ENCODE results near the gene ERBB4.

The ERBB4 gene

DNA sequence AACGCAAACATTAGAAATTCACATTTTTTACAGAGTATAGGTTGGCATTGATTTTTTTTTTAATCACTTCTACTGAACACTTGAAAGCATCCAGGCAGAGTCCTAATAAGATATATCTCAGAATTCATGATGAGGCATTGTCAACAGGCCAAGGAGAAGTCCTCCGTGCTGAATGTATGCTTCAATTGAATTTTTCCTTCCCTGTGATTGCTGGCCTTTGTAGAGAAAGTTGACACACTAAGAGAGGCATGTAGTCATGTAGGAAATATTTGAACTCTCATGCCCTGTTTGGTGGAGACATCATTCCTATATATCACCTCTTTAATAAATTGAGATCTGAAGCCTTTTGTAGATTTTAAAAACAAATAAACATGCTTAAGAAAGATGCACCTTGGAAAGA lies 1137.3 kb downstream of the ERBB4 start:
- no peak for DNase-seq (ENCODE audit: insufficient read length, low spot score)
- FAIRE-seq, result no peak

DNA sequence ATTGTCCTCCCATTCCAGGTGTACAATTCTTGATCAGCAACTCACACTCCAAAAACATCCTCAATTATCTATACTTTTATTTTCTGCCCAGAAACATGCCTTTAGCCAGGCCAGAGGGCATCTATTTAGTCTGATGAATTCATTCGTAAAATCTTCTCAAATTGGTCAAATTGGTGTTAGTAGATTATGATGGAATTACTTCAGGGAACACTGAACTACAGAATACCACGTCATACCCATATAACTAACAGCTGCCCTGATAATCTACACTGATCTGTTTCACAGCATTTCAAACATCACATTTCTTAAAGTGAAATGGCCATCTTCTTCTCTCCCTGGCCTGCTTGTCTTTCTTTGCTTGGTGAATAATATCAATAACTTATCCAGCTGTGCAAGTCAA lies 1140.8 kb downstream of the ERBB4 start:
- DNase-seq (ENCODE audit: insufficient read length, low spot score) (no peak), FAIRE-seq (no peak)

DNA sequence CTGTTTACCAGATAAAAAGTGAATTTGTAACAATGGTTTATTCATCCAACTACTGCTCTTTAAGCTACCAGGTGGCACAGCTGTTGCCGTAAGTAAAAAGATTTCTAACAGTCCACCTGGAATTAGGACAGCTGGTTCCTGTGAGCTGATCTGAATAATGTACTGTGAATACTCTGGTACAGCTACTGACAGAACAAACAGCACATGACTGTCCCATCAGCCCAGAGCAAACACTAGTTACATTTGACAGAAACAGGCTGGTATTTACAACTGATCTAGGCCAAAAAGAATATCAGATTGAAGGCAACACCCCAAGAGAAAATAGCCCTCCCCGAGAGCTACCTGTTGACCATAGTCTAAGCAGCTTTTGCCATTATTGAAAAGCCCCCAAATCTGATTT lies 1141.8 kb downstream of the ERBB4 start:
- DNase-seq (ENCODE audit: insufficient read length, low spot score) (no peak), FAIRE-seq (no peak)

DNA sequence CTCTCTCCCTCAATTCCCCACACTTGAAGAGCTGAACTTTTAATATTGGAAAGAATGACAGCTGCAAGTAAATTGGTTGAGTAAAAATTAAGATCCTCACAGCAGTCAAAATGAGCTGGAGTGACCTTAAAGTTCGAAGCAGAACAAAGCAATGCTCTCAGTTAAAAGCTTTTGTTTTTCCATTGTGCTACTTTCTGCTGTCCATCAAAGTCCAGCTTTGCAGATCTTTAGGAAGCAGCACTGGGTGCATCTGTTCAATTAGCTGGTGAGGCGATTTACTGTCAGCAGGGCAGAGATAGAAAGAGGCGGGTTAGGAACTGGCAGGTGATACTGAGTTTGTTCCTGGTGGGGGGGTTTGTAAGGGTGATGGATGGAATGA lies 1147.4 kb downstream of the ERBB4 start:
- DNase-seq (ENCODE audit: insufficient read length, low spot score), result no peak
- FAIRE-seq, result no peak

DNA sequence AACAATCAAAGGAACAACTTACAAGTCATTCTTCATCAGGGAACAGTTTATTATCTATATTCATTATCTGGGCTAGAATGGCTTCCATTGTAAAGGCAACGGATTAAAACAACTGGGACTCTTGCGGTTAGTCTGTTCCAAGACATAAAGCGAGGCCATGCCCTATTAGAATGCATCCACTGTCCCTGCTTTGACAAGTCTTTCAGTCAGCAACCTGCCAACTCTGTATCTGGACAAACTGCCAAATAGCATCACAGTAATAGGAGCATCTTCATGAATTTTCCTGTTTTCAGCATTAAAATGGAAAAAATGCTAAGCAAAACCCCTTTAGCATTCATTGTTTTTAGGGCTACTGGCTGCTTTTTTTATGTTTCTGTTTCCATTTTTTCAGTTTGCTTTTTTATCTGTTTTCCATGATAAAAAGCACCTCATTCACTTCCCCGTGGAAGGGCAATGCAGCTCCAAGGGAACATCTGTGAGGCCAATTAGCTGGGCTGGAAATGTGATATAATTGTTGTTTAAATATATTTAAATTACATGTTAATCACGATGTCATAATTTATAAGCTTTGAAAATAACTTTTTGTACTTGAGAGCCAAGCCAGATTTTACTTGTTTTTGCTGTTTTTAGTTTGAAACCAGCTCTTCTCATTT lies 1147.9 kb downstream of the ERBB4 start:
- FAIRE-seq (no peak), DNase-seq (ENCODE audit: insufficient read length, low spot score) (no peak)

DNA sequence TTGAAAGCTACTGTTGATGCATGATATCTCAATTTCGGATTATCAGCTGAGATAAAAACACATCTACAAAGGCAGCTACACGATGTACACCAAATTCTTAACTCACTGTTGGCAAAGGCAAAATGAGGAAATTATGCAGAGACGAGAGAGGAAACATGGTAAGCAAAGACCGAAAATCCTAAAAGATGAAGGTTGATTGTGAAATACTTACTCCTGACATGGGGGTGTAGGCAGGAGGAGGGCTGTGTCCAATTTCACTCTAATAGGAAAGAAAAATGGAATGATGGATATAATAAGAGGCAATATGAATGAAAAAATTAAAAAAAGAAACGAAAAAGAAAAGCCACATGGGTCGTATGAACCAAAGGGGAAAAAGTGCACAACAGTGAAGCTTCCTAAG lies 1150.9 kb downstream of the ERBB4 start:
- no peak for DNase-seq (ENCODE audit: insufficient read length, low spot score)

DNA sequence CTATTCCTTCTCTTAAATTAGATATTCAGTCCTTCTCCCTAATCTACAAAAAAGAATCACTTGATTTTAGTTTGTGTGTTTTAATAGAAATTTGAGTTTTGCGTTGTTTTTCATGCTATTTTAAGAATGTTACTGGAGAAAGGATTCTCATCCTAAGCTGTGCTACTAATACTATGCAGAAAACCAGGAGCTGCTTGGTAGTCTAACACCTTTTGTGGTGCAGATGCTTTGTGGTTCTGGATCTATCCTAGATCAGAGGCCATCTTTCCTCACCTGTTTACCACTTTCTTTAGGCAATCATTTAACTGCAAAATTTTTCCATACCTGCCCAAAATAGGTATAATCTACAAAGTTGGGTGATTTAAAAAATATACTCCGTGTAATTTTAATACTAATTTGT lies 1158.6 kb downstream of the ERBB4 start:
- FAIRE-seq, result no peak
- DNase-seq (ENCODE audit: insufficient read length, low spot score), result no peak

More for the DNA sequence above, 1150.9 kb downstream of the ERBB4 start:
- FAIRE-seq, result no peak

DNA sequence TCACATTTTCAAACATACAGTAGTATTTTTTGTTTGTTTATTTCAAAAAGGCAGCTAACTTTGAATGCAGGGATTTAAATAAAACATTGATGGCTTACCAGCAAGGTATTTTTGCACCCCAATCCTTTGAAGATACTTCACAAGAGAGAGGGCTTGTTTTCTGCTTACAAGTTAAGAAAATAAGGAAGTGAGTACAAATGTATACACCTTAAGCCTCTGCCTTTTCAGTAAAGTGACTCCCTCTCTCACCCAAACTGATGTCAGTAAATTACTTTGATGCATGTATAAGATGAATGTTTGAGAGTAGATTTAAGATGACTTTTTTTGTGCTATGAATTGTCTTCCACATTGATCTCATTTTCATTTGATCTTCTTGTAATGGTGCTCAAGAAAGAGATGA lies 1162.2 kb downstream of the ERBB4 start:
- FAIRE-seq, result no peak
- no peak for DNase-seq (ENCODE audit: insufficient read length, low spot score)

DNA sequence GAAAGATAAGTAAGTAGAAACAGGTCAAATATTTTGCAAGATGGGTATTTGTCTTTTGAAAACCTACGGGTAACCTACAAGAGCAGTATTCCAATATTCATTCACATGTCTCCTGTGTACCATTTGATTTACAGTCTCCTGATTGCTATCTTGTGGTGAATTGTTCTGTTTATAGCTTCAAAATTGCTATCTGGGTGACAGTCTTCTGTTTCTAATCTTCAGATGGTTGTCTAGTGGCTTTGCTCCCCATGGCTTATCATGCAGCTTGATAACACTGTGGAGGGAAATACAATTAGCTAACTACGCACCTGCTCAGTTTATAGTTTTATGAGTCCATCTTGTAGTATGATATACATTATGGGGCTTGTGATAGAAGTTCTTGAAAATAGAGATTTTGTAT lies 1165.4 kb downstream of the ERBB4 start:
- FAIRE-seq, result no peak
- no peak for DNase-seq (ENCODE audit: insufficient read length, low spot score)

DNA sequence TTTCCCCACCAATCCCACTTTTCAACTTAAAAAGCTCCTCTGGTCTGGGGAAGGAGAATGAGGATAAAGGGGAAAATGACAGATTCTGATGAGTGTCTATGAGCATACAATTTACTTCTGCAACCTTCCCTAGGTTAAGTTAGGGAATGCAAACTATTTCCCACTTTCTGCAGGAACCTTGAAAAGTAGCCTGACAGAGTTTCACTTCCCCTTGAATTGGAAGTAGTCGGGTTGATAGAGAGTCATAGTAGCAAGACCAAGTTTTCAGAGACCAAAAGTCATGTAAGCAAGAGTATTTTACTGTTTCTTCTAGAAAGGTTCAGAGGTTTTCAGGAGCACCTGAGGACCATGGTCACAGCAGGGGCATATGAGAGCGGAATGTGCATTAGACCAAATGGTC lies 1167.1 kb downstream of the ERBB4 start:
- DNase-seq (ENCODE audit: insufficient read length, low spot score) (no peak), FAIRE-seq (no peak)

DNA sequence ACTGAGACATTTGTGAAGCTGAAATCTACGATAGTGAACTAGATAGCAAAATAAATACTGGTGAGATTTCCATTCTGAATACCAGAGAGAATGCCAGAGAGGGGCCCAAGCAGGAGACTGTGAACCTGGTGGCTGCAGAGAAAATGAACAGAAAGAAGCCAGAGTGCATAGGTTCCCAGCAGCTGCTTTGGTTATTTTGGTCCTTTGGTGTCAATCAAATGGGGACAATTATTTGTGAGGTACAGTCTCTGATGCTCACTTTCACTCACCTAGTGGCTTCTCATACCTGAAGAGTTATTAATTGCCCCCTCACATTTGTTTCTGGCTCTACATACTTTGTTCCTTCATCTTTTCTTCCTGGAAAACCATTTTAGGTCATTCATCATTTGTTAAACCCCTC lies 1170.1 kb downstream of the ERBB4 start:
- FAIRE-seq, result no peak
- no peak for DNase-seq (ENCODE audit: insufficient read length, low spot score)

DNA sequence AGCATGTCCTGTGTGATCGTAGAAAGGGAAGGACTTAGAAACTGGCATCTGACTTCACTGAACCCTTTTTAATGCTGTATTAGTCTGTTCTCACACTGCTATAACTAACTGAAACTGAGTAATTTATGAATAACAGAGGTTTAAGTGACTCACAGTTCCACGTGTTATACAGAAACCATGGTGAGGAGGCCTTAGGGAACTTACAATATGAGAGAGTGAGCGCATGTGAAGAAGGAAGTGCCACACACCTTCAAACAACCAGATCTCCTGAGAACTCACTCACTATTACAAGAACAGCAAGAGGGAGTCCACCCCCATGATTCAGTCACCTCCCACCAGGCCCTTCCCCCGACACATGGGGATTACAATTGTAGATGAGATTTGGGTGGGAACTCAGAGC lies 1170.9 kb downstream of the ERBB4 start:
- no peak for DNase-seq (ENCODE audit: insufficient read length, low spot score)
- no peak for FAIRE-seq

DNA sequence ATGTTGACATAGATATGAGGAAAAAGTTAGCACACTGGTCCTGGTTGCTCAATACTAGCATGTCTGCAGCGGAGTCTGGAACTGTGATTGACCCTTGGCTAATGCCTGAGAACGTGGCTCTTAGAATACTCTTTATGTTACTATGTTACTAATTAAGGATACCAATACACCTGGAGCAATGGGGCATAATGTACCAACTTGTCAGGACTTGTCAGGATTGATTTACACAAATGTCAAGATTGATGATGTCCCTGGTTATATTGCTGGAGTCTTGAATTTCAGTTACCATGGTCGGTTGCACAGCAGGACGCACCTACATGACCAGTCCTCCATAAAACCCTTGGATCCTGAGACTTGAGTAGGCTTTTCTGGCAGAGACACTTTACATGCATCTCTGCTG lies 1171.3 kb downstream of the ERBB4 start:
- FAIRE-seq (no peak), DNase-seq (ENCODE audit: insufficient read length, low spot score) (no peak)

DNA sequence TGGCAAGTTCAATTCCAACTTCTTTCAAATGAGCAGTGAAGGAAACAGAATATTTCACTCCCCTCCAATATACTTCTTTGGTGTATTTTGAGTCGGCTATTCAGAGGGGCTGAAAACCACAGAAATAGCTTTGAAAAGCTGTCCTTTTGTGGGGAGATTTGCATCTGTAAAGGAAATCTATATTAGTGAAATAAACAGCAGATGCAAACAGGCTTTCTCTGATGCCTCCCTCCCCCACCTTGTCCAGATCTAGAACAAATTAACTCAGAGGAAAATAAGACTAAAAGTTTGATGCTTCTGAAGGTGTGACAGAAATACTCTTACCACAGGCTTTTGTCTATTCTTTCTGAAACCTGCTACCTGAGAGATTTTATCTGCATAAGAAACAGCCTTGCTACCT lies 1173.7 kb downstream of the ERBB4 start:
- DNase-seq (ENCODE audit: insufficient read length, low spot score), result no peak

DNA sequence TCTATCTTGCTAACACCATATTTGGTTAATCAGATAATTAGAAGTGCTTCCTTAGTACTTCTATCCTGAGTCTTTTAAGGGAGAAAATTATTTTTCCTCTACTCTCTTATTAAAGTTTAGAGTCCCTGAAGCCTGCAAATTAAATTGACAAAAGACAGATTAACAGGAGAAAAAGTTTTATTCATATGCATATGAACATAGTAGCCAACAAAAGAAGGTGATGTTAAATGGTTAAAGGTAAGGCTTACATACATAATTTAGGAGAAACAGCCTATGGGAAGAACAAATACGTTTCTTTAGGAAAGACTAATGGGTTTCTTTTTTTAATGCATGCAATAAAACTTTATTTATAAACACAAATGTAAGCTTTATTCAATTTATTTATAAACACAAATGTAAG lies 1177.2 kb downstream of the ERBB4 start:
- DNase-seq (ENCODE audit: insufficient read length, low spot score) (no peak), FAIRE-seq (no peak)

More for the DNA sequence above, 1173.7 kb downstream of the ERBB4 start:
- FAIRE-seq, result no peak

DNA sequence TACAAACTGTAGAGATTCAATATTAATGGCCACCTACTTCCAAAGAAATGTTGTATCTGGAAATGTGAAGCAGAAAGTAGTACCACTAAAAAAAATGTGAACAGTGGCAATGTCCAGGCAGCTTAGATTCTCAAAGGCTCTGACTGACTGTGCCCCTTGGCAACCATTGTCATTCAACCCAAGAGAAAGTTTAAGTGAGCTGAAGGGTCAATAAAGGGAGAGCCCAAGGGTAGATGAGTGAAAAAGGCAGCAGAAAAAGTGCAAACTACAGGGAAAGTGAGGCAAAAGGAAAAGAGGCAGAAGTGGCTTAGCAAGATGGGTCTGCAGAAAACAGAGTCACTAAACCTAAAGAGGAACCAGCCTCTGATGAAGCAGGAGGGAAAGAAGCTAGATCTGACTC lies 1179.3 kb downstream of the ERBB4 start:
- no peak for DNase-seq (ENCODE audit: insufficient read length, low spot score)

DNA sequence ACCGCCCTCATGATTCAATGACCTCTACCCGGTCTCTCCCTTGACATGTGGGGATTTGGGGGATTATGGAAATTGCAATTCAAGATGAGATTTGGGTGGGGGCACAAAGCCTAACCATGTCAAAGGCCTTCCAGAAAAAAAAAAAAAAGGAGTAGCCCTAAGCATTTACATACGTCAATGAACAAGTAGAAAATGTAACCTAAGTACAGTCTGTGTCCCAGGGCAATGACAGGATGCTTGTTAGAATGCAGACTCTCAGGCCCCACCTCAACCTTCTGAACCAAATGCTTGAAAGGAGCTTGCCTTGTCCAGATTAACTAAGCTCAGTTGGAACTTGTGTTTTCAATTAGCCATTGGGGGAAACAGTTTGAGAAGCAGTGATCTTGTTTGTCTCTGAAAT lies 1180.1 kb downstream of the ERBB4 start:
- DNase-seq (ENCODE audit: insufficient read length, low spot score) (no peak), FAIRE-seq (no peak)

More for the DNA sequence above, 1179.3 kb downstream of the ERBB4 start:
- FAIRE-seq, result no peak

DNA sequence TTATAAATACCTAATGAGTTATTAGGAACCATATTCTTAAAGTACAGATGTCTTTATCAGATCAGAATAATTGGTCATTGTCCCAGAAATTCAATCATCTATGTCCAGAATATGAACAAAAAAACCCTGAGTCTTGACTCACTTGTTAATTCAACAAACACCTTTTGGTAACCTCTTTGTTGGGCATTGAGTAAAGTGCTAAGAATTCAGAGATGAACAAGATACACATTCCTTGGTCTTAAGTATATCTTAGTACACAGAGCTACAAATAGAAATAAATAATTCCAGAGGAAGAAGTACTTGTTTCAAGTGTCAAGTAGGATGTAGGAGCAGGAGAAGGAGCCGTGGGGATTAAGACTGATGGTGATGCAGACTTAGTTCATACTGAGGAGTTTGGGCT lies 1184.1 kb downstream of the ERBB4 start:
- DNase-seq (ENCODE audit: insufficient read length, low spot score), result no peak
- no peak for FAIRE-seq

DNA sequence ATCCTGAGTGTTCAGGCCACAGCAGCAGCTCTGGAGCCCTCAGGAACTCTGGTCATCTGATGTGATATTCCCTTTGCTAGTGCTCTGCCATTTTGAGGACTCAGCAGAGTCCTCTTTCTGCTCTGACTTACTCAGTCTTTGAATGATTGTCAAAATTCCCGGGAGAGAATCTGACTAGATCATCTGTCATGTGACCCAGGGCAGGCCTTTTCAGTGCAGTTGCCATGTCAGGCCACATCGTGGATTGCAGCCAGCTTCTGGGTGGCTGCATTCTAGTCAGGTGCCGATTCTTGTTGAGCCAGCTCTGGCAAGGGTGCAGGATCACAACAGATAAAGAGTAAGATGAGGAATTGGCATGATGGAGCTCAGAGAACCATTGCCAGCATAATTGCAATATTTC lies 1186.6 kb downstream of the ERBB4 start:
- DNase-seq (ENCODE audit: insufficient read length, low spot score) (no peak), FAIRE-seq (no peak)

DNA sequence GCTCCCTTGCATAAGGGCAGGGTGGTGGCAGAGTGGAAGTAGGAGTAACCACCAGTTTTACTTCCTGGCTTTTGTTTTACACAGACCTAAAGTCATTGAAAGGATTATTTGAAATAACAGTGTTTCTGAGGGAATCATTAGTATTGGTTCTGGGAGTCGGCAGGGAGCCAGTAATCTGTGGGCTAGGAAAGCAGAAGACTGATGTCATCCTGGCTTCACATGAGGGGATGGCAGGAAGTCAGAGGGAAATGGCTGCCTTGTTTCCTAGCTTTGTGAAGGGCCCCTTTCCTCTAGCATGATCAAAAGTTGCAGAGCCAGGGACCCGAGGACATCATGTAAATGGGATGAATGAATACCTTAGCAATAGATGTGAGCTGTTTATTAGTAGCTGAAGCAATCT lies 1189.6 kb downstream of the ERBB4 start:
- FAIRE-seq (no peak), DNase-seq (ENCODE audit: insufficient read length, low spot score) (no peak)

DNA sequence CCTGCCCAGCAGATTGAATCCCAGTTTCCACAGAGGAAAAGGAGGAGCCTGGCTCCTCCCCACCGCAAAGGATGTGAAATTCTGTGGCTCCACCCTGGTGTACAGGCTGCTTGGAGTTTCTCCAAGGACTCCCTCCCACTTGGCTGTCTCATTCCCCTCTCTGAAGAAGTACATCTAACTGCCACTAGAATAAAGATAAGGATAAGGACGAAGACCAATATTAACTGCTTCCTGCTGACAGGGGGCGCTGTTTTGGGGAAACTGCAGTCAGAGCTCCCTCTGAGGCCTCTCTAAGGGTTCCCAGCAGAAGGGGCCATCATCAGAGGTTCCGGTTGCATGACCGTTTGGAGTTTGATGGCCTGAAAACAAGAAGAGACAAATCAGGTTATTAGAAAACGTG lies 1191.3 kb downstream of the ERBB4 start:
- FAIRE-seq, result no peak
- DNase-seq (ENCODE audit: insufficient read length, low spot score), result no peak

DNA sequence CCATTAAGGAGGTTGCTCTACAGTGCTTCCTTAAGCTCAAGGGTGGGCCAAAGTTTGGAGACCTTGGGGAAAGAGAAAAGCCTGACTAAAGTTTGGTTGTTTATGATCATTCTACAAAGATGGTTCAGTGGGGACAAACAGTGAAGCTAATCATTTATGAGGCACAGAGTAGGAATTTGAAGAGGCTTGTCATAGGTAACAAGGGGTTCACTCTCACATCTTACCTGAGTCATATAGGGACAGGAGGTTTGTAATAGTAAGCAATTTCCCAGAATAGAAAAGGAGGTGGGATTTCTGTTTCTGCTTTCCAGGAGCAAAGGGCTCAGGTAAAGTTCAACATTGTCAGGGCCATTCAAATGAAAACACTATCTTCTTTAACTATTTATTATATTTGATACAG lies 1194.3 kb downstream of the ERBB4 start:
- FAIRE-seq, result no peak
- no peak for DNase-seq (ENCODE audit: insufficient read length, low spot score)

DNA sequence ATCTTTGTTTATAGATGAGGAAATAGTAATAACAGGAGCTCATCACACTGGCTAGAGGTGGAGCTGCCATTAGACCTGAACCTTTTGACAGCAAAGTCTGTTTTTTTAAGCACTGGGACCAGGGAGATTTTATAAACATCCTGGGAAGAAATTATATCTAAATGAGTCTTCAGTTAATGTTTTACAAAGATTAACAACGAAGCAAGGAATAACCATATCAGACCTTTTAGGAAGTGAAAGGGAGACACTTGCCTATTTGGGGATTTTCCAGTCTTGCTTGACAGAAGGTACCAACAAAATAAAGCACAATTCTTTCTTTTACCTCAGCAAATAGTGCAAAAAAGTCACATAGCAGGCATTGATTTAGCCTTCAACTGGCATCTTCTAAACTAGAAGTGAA lies 1205.2 kb downstream of the ERBB4 start:
- DNase-seq (ENCODE audit: insufficient read length, low spot score), result no peak
- FAIRE-seq, result no peak
